Stimulated activated CD8-positive, alpha-beta memory T cell treated with anti-CD3 and anti-CD28 coated beads, Interleukin-15, amount 100 ng/mL, for 1 hour (primary cell): ENCODE results near the gene SLC38A3.
"Not testable (repeated sequence)": the region's sequence is repeated elsewhere in the genome, so short reads cannot be mapped to it uniquely, and the experiment has no call there.

Experiments used
- DNase-seq: peaks from one replicate; pipeline ENCODE4 v3.0.0-alpha.2; 2020; ENCODE audit warnings: low read depth

The SLC38A3 gene

GRCh38 chr3:50231581-50231980 is 26.5 kb downstream of the SLC38A3 start:
- no peak for DNase-seq

GRCh38 chr3:50232303-50232702 is 27.2 kb downstream of the SLC38A3 start:
- no peak for DNase-seq

DNA sequence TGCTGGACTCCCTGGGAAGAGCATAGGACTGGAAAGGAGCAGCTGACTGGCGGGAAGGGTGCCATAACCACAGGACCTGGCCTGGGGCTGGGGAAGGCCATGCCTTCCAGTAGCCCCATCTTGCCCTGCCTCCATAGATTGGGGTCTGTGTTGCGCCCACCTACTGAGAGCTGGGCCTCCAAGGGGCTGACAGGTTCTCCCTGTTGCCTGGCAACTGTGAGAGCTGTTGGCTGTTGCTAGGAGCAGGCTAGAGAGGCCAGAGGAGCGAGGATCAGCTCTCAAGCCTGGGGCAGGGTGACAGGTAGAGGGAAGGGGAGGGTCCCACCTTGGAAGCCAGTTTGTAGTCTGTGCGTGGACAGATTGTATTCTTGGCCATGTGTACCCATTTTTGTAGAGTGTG is 28.1 kb downstream of the SLC38A3 start:
- DNase-seq = no peak

DNA sequence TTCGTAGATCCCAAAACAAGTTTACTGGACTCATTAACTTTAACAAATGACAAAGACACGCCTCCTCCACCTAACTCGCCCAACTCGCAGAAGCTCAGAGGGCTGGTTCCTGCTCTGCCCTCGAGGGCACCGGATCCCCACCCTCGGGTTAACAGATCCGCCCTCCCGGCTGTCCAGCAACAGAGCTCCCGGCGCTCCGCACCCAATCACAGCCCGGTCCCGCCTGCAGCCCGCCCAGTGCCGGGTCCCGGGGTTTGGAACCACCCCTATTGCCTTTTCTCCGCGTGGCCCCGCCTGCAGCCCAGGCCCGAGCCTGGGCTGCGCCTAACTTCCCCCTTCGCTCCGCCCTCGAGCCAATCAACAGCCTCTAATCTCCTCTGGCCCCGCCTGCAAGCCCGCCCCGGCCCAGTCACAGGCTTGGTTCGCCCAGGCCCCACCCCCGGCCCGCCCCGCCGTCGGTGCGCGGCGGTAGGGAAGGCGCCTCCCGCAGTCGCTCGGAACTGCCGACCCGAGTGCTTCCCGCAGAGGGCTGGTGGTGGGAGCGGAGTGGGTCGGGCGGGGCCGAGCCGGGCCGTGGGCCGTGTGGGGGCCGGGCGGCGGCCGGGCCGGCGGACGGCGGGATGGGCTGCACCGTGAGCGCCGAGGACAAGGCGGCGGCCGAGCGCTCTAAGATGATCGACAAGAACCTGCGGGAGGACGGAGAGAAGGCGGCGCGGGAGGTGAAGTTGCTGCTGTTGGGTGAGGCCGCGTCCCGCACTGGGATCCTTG is 30.8 kb downstream of the SLC38A3 start, which contains the start of gene GNAI2:
GNAI2 (plus strand) TSS at position 489 of the 768 bp plus-strand sequence; CDS start at position 621, 132 bp downstream.
- peak; percentile 93 for DNase-seq

- no peak for DNase-seq
Measured at GRCh38 chr3:50236484-50237132, 31.5 kb downstream of the SLC38A3 start.

DNA sequence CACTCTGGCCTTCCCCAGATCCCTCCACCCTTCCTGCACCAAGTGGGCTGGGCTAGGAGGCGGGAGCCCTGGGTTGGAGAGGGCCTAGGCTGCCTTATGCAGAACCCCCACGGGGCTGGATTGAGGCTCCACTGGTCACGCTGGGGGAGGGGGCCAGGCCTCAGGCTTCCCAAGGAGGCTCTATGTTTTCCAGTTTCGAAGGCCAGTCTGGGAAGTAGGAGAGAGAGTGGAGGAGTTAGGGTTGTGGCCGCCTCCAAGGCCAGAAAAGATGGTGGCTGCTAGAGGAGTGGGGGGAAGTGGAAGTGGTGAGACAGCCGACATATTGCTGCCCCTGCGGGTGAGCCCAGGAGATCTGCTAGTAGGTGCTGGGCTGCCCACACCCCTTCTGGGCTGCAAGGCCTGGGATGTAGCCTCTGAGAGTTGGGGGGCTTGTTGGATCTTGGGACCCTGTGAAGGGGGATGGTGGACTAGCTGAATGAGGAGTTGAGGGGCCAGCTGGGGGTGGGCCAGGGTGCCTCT is 32.1 kb downstream of the SLC38A3 start:
- no peak for DNase-seq

- peak; percentile 64 for DNase-seq
Measured at GRCh38 chr3:50237754-50238548, 32.9 kb downstream of the SLC38A3 start.

- no peak for DNase-seq
Measured at GRCh38 chr3:50238549-50239026, 33.5 kb downstream of the SLC38A3 start.

- no peak for DNase-seq
Measured at GRCh38 chr3:50239649-50240048, 34.6 kb downstream of the SLC38A3 start.

- DNase-seq = no peak
Measured at GRCh38 chr3:50241163-50241562, 36.1 kb downstream of the SLC38A3 start.

DNA sequence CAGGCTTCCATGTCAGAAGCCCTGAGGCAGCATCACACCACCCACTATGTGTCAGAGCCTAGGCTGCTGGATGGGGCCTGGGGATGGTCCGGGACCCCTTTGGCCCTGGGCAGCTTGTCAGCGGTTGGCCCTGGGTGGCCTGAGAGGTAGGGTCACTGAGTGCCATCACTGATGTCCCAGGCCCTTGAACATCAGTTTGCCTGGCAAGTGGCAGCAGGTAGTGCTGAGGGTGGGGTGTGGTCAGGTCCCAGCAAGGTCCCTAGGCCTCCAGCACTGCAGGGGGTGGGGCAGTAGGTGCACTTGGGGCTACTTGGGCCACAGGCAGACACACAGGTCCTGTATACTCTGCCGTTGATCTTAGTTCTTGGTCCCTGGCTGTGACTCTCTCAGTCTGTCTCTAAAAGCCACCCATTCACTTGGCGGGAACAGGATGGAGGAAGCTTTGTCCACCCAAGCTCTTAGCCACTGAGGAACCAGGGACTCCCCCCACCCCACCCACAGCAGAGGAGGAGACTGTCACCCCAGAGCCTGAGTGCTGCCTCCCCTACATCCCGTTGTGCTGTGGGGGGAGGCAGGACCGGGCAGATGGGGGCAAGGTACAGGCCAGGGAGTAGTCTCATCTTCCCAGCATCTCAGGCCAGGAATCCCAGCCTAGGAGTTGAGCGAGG is 36.8 kb downstream of the SLC38A3 start:
- no peak for DNase-seq

- DNase-seq = no peak
Measured at GRCh38 chr3:50242381-50242770, 37.3 kb downstream of the SLC38A3 start.

- DNase-seq = no peak
Measured at GRCh38 chr3:50242851-50243542, 37.9 kb downstream of the SLC38A3 start.

DNA sequence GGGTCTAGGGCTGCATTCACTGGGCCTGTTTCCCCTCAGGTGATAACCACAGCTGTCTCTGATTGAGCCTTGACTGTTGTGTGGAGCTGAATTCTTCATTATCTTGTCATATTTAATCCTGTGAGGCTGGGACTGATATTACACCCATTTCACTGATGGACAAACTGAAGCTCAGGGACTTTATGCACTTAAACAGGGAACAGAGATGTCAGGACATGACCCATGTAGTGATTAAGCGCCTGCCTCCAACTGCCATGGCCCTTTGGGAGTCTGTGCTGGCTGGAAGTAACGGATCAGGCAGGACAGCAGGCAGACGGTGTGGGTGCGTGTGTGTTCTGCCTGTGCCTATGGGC is 38.4 kb downstream of the SLC38A3 start:
- no peak for DNase-seq

DNA sequence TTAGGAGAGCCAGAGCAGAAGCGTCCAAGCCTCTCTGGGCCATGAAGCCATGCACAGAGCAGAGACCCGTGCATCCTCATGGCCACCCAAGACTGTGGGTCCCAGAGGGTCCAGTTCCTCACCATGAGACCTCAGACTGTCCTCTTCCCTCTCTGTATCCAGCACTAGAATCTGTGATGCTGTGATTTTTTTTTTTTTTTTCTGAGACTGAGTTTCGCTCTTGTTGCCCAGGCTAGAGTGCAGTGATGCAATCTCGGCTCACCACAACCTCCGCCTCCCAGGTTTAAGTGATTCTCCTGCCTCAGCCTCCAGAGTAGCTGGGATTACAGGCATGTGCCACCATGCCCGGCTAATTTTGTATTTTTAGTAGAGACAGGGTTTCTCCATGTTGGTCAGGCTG is 39.7 kb downstream of the SLC38A3 start:
- not testable (repeated sequence) for DNase-seq

GRCh38 chr3:50245251-50245745 is 40.2 kb downstream of the SLC38A3 start:
- DNase-seq = no peak

GRCh38 chr3:50245831-50246516 is 40.9 kb downstream of the SLC38A3 start:
- peak; percentile 94 for DNase-seq

DNA sequence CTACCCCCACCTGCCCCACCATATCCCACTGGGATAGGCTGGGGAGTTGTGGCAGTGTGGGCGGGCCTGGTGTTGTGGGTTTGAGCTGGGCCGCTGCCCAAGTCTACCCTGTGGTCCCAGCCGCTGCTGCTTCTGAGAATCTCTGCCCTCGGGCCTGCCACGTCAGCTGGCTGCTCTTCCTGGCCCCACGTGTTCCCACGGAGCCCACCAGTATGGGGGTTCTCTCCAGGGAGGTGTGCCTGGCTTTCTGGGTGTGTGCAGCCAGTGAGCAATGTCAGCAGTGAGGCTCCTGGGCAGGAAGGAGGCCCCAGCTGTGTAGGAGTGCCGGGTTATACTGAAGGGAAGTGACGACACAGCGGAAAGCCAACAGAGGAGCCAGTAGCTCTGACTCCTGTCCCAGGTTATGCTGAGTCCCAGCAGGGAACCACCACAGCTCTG is 41.5 kb downstream of the SLC38A3 start:
- peak; percentile 54 for DNase-seq

DNA sequence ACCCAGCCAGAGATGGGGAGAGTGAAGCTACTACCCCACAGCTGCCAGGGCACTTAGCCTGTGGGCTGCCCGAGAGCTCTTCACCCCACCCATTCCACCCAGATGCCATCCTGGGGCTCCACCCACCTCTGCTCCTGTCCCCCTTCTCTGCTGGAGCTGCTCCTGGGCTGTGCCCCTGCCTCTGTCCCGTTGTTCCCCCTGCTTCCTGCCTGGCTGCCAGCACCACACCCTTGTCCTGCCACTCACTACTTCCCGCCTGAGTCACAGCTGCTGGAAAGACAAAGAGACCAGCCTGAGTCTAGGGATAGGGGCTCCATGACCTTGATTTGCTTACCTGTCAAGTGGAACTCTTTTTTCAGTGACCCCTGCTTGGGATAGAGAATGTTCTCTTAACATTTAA is 43.3 kb downstream of the SLC38A3 start:
- no peak for DNase-seq

DNA sequence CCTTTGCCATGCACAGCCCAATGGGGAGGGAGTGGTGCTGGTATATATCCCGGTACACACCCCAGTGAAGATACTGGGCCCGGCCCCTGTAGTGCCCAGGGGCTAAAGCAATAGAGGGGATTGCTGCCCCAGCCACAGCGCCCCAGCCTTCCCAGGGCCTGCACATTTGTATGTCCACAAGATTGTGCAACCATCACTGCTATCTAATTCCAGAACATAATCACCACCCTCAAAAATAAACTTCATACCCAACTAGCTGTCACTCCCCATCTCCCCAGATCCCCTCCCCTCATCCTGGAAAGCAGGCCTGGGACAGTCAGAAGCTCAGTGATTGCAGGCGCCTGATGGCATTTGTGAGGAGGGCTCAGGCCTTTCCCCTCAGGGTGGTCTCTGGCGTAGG is 44.4 kb downstream of the SLC38A3 start:
- no peak for DNase-seq
